ENCODE results near the gene SMURF1. TPM values are rescaled to one million over a fixed set of nuclear protein-coding genes. Genes with fewer than 3 reads are reported as not detected.

Gene SMURF1
- total and polyA plus RNA-seq, 2 of the 8 experiments (the other 6 are each of a cell fraction or from before 2014, with no cell fraction given) = 9.6 to 24.5 TPM

DNA sequence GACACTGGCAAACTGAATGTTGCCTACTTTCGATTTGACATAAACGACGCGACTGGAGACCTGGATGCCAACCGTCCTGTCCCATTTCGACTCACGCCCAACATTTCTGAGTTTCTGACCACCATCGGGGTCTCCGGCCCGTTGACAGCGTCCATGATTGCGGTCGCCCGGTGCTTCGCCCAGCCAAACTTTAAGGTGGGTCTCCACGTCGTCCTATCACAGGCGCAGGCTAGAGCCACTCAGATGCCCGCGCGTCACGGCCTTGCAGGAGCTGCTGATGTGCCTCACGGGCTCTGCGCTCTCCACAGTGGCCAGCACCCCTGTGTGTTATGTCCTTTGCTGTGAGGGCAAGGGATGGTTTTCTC is 132.6 kb downstream of the SMURF1 start:
- Histone ChIP-seq H3K14ac (ENCODE audit: insufficient read length) (no peak overlapping the region), H3K4me3 (ENCODE audit: extremely low read depth in 1 of 4, insufficient read depth in 2 of 4, low read depth in 3 of 4, low read length in 4 of 4) (no peak overlapping the region), H3K4me1 (replicated peaks in 1 of 4; ENCODE audit: control insufficient read depth in 3 of 4, insufficient read depth in 4 of 4, low read length in 3 of 4) (no peaks in the 10 kb centered on the region), H3K9ac (replicated peaks in 1 of 4; ENCODE audit: extremely low read depth in 1 of 4, low read depth in 3 of 4, low read length in 3 of 4) (no peak overlapping the region), H3K4me2 (ENCODE audit: insufficient read depth in 1 of 2, low read depth in 2 of 2, low read length in 2 of 2) (no peak overlapping the region), H3K79me2 (ENCODE audit: control insufficient read depth in 1 of 2, insufficient read depth in 2 of 2, low read length in 2 of 2) (no peaks in the 10 kb centered on the region), H3K9me3 (ENCODE audit: insufficient read depth in 2 of 2, low read depth in 1 of 2, low read length in 1 of 2) (no peaks in the 10 kb centered on the region), H4K91ac (replicated peaks; ENCODE audit: insufficient read length, low read length) (no peak overlapping the region), H2BK5ac (ENCODE audit: low read depth, low read length) (no peak overlapping the region), H3K18ac (ENCODE audit: extremely low read depth, low read length) (no peak overlapping the region), H2AFZ (ENCODE audit: low read length) (no peak overlapping the region), H2BK20ac (ENCODE audit: low read length) (no peak overlapping the region), H4K8ac (ENCODE audit: extremely low read depth, insufficient read depth, low read length) (no peak overlapping the region), H2BK15ac (ENCODE audit: low read length) (no peak overlapping the region), H4K5ac (ENCODE audit: insufficient read length, low read depth, low read length) (no peak overlapping the region), H3K56ac (replicated peaks; ENCODE audit: insufficient read length, low read depth, low read length) (no peak overlapping the region), H2AK5ac (ENCODE audit: low read depth, low read length) (no peak overlapping the region), H3K23me2 (ENCODE audit: low read depth, low read length) (no peaks in the 10 kb centered on the region), H3K27ac (ENCODE audit: low read depth, low read length) (no peak overlapping the region), H4K20me1 (replicated peaks in 1 of 2; ENCODE audit: control insufficient read depth in 1 of 2, insufficient read depth in 2 of 2, low read length in 2 of 2) (peaks cover 2 to 3% of the 10 kb centered on the region in 2 experiments), H3K27me3 (replicated peaks in 1 of 4; ENCODE audit: control insufficient read depth in 3 of 4, extremely low read depth in 1 of 4, insufficient read depth in 3 of 4, low read length in 3 of 4) (no peaks in the 10 kb centered on the region), H3K79me1 (ENCODE audit: low read depth, low read length) (no peaks in the 10 kb centered on the region; the same call in 1 of the 2 replicates), H2BK120ac (replicated peaks; ENCODE audit: low read depth, low read length) (no peak overlapping the region), H3K36me3 (ENCODE audit: control insufficient read depth in 2 of 4, insufficient read depth in 4 of 4, low read length in 3 of 4) (peaks cover 22 to 76% (median 51%) of the 10 kb centered on the region in 4 experiments; a peak in 6 of 8 replicates), H3K23ac (ENCODE audit: insufficient read length) (no peak overlapping the region), H3K4ac (replicated peaks; ENCODE audit: insufficient read length, low read depth, low read length) (no peak overlapping the region), H2BK12ac (ENCODE audit: low read depth, low read length) (no peak overlapping the region)
- 90% methylated on average over 19 of the region's 24 CpGs; no CpG with 5 or more reads in 1 of the 2 experiments for WGBS, 2 experiments (ENCODE audit: extremely low coverage in 1 of 2, insufficient coverage in 1 of 2, insufficient read length in 1 of 2, insufficient replicate concordance in 2 of 2, low coverage in 1 of 2, low lambda C conversion rate in 2 of 2, missing lambda C conversion rate in 1 of 2)
- ChIA-PET POLR2A (ENCODE audit: partially characterized antibody) (no interaction called here), CTCF (ENCODE audit: partially characterized antibody) (no interaction called here)
- no peak for TF ChIP-seq SP2 (IDR thresholded peaks at IDR 0.05; ENCODE audit: low read length)
- TF ChIP-seq KDM1A (IDR thresholded peaks at IDR 0.05; ENCODE audit: borderline replicate concordance, low read length) = no peak
- TF ChIP-seq ASH2L (IDR thresholded peaks at IDR 0.05; ENCODE audit: low read length) = no peak
- no peak for TF ChIP-seq FOSL1 (IDR thresholded peaks at IDR 0.05; ENCODE audit: insufficient read depth, low read depth, low read length)
- no peak for TF ChIP-seq EP300 (IDR thresholded peaks at IDR 0.05; ENCODE audit: borderline replicate concordance in 1 of 2, low read depth in 2 of 2, low read length in 2 of 2)
- FAIRE-seq (no peak), DNase-seq (ENCODE audit: low read depth in 1 of 2, low spot score in 2 of 2) (no peak)

Measured in H1 (cell line).